Stimulated activated CD8-positive, alpha-beta memory T cell treated with anti-CD3 and anti-CD28 coated beads, Interleukin-12 subunit alpha, Interleukin-12 subunit beta, amount 100 ng/mL, for 24 hours (primary cell): ENCODE data around the gene LCK.
"Not testable (repeated sequence)": the region's sequence is repeated elsewhere in the genome, so short reads cannot be mapped to it uniquely, and the experiment has no call there.

Experiments used
- DNase-seq: peaks from one replicate; pipeline ENCODE4 v3.0.0-alpha.2; 2020; ENCODE audit errors: extremely low read depth

The LCK gene

DNA sequence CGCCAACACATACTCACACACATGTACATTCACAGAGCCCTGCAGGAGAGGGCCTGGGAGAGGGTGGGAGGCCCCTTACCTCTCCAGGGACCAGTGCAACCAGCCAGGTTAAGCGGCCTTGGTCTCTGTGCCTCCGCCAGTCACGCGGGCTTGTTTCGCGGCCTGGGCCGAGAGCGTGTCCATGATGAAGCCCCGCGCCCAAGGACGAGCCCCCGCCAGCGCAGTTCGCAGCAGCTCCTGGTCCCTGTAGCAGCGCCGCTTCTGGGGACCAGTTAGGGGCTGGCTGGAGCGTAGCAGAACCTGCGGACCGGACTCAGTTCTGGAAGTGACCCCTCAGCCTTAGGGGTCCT, 11.3 kb upstream of the LCK start:
- DNase-seq, result no peak

DNA sequence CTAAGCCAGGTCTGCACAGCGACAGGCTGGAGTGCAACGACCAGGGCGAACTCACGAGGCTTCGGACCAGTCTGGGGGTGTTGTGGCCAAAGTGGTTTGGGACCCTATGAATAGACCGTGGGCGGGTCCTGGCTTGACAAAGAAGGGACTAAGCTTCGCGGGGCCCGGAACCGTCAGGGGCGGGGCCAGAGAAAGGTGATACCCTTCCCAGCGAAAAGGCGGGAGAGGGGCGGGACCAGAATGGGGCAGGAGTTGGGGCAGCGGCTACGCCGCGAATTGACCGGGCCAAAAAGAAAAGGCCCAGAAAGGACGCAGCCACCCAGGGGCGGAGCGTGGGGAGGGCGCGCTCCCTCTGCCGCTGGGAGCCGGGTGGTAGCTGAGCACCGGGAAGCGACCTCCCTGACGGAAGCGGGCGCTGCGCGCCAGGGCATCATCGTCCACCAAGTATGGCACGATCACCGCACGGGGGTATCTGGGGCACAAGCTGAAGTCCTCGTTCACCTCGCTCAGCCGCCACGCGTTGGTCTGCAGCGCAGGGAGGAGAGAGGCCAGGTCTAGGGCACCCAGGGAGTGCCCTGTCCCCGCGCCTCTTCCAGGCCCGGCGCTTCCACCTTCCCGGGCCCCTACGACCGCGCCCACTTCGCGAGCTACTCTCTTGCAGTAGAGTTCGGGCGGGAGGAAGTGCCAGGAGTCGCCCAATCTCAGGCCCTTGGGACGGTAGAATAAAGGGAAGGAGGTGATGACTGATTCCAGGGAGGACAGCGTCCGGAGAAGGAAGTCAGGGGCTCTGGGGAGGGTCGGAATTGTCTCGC, 10.7 kb upstream of the LCK start:
- DNase-seq, result no peak

DNA sequence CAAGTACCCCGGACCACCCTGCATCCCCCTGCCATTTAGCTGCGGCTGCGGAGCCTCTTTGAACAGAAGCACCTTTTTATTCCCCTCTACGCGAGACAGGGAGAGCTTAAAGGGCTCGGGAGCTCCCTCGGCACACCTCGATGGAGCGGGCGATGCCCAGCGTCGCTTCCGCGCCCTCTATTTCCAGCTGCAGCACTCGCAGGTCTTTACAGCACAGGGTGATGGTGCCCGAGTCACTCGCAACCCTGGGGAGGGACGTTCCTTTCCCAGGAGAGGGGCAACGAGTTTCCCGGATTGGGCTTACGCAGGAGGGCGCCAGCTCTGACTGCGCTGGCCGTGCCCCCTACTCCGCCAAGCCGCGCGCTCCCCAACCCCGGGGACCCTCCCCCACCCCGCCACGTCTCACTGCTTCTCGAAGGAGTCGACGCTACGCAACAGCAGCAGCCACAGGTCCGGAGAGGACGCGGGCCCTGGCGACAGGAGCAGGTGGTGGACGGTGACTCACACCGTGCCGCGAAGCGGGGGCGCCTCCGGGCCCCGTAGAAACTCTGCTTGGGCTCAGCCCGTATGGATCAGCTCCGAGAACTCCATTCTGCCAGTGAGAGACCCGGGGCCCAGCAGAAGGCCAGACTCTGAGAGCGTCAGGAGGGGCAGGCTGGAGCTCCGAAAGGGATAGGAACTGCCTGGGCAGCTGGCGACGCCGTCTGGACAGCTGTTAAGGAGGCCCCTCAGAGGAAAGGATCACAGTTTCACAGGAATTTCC, 9.9 kb upstream of the LCK start:
- DNase-seq, result no peak

DNA sequence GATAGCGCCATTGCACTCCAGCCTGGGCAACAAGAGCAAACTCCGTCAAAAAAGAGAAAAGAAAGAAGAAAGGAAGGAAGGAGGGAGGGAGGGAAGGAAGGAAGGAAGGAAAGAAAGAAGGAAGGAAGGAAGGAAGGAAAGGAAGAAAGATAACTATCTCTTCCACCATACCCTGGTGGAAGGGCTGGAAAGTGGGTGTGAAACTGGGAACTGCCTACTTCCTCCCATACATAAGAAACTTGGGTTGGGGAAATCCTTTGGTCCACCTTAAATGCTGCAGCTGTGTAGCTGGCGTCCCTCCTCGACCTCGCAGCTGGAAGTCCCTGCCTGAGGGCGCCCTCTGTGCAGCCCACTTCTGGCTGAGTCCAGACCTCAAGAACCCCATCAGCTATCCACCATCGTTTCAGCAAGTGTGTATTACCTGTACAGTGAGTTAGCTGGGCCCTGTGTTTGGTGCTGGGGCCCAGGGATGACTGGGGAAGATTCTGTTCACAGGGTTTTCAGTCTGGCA, 8.7 kb upstream of the LCK start:
- no peak for DNase-seq

DNA sequence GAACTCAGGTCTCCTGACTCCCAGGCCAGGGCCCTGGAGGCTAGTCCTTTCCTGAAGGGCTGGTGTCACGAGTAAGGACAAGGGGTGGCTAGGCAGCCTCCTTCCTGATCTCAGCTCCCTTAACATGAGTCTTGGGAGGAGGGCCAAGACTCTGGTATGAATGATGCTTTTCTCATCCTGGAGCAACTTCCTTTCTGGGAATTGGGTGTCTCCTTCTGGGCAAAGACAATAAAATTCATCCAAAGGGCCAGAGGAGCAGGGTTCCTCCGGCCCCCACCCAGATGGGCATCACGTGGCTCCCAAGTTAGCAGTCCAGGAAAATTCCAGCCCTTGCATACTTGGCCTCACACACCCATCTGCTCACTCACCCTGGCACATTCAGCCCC, 4.2 kb upstream of the LCK start, which contains the start of gene FAM167B:
Gene FAM167B (plus strand): TSS at position 335 of the 386 bp plus-strand sequence. CDS start 200 bp downstream, outside the sequence.
- DNase-seq, result no peak

DNA sequence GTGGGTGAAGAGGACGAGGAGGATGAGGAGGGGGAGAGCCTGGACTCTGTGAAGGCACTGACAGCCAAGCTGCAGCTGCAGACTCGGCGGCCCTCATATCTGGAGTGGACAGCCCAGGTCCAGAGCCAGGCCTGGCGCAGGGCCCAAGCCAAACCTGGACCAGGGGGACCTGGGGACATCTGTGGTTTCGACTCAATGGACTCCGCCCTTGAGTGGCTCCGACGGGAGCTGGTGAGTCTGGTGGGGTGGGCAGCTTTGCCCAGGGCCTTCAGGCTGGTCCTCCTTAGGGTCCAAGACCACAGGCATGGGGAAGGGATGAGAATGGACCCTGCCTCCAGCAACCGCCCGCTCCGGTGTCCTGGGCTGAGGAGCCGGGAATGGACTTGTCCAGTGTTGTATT, 3.6 kb upstream of the LCK start:
- DNase-seq, result no peak

DNA sequence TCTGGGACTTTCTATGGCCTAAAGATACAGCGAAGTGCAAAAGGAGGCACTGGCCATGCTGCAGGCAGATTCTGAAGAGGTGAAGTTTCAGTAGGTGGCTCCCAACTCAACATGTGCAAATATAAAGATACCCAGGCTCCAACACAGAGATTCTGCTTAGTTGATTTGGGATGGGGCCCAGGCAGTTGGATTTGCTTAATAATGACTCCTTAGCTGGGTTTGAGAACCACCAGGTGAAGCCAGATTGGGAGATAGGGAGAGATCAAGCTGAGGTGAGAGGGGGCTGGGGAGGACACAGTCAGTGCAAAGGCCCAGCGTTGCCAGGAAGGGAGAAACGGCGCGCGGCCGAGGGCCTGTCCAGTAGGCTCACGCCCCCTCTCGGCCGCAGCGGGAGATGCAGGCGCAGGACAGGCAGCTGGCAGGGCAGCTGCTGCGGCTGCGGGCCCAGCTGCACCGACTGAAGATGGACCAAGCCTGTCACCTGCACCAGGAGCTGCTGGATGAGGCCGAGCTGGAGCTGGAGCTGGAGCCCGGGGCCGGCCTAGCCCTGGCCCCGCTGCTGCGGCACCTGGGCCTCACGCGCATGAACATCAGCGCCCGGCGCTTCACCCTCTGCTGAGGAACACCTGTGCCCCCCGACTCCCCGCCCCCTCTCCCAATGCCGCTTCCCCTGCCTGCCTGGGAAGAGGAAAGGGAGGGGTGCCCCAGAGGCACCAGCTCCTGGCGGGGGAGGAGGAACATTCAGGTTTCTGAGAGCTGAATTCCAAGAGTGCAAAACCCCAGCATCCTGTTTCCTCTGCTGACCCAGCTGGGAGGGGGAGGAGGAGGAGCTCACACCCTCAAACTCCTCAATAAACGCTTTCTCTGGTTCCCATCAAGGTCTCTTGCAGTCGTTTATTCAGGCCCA, 2.8 kb upstream of the LCK start:
- DNase-seq, result no peak

DNA sequence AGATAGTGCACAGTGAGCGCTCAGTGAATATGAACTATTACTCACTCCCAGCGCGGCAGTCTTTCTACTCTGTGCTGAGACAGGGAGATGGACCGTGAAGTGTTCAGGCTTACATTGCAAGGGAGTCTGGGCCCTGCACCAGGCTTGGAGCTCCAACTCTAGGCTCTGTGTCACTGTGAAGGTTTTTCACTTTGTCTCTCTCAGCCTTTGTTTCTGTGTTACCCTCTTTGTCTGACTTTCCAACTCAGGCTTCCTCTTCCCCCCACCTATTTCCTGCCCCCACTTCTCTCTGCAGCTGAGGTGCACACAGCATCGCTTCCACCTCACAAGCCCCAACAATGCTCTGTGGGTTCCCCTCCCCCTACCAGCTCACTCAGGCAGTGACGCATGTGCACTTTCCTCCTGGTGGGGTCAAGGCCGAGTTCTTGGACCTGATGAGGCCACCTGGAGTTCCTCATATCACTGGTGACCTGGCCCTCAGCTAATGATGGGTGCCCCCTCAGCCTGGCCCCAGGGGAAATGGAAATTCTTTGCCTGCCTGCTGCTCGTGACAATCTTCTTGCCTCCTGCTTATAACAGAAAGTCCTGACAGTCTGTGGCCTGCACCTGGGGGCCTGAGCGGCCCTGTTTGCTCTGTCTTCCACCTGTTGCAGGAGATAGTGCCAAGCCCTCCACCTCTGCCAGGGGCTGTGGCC, 1.1 kb upstream of the LCK start:
- DNase-seq, result no peak

DNA sequence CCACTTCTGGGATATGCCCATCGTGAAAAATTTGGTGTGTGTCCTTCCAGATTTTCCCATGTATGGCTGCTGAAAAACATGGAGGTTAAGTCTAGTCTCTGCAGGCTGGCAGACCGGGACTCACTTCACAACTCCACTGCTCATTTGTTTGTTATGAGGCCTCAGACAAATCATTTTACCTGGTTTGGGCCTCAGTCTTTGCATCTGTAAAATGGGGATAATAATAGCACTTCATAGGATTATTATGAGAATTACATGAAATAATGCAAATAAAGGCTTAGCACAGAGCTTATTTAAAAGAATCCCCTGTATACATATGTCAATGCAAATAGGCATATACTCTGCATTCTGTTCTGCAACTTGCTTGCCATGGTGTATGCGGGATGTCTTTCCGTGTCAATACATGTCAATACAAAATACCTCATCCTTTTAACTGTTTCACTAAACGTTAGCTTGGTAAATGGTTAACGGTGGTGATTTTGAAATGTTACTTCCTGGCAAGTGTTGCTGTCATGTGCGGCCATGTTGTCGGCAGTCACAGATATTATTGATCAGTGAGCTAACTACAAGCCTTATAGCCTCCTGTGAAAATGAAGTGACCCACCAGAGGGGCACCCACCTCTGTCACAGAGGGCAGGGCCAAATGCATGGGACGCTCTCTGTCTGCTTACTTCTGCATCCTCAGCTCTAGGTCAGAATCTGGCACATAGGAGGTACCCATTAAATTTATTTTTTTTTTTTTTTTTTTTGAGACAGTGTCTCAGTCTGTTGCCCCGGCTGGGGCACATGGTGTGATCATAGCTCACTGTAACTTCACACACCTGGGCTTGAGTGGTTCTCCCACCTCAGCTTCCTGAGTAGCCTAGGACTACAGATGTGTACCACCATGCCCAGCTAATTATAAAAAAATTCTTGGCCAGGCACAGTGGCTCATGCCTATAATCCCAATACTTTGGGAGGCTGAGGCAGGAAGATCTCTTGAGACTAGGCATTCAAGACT, 4.3 kb downstream of the LCK start:
- DNase-seq, result no peak

DNA sequence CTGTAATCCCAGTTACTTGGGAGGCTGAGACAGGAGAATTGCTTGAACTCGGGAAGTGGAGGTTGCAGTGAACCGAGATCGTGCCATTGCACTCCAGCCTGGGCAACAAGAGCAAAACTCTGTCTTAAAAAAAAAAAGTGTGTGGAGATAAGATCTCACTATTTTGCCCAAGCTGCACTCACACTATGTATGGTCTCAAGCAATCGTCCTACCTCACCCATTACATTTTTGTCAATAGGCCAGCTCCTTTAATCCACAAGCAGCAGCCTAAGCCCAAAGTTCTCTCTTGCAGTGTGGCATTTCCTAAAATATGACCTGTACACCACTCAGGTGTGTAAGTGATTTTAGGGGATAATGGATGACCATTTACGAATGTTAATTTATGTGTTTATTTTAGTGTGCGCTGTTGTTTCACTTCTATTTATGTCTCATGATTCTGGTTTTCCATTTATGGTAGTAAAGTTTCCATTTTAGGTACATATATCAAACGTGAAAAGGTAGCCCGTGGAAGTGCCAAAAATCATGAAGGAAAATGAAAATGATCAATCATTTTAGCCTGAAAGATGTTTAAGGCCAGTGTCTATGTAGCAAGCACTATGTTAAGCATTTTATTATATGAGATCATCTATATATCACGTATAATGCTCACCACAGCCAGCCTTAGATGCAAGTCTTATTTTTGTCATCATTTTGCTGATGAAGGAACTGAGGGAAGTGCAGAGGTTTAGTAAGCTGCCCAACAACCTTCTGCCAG, 5.6 kb downstream of the LCK start:
- DNase-seq, result no peak

DNA sequence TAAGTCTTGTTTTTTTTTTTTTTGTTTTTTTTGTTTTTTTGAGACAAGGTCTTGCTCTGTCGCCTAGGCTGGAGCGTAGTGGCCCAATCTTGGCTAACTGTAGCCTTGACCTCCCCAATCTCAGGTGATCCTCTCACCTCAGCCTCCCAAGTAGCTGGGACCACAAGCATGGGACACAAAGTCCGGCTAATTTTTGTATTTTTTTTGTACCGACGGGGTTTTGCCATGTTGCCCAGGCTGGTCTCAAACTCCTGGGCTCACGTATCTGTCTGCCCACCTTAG, 6.1 kb downstream of the LCK start:
- no peak for DNase-seq

DNA sequence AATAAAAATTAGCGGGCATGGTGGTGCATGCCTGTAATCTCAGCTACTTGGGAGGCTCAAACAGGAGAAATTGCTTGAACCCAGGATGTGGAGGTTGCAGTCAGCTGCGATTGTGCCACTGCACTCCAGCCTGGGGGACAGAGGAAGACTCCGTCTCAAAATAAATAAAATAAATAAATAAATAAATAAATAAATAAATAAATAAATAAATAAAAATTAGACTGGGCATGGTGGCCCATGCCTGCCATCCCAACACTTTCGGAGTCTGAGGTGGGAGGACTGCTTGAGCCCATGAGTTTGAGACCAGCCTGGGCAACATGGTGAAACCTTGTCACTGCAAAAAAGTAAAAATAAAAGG, 12.2 kb downstream of the LCK start:
- DNase-seq, result not testable (repeated sequence)

DNA sequence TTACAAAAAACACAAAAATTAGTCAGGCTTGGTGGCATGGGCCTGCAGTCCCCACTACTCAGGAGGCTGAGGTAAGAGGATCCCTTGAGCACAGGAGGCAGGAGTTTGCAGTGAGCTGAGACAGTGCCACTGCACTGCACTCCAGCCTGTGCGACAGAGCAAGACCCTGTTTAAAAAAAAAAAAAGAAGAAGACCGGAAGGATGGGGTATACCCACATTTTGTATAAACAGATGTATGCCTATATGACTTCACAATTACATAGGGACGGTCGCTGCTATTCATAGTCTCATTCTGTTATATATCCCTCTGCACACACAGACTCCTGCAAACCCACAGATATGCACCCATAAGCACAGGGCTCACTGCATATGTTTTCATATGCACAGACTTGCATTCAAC, 12.7 kb downstream of the LCK start:
- DNase-seq, result no peak

DNA sequence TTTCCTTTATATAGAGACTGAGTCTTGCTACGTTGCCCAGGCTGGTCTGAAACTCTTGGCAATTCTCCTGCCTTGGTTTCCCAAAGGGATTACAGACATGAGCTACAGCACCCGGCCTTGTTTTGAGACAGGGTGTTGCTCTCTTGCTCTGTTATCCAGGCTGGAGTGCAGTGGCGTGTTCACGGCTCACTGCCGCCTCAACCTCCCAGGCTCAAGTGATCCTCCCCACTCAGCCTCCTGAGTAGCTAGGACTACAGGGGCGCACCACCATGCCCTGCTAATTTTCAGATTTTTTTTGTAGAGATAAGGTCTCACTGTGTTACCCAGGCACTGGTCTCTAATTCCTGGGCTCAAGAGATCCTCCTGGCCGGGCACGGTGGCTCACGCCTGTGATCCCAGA, 14.8 kb downstream of the LCK start:
- DNase-seq, result no peak

DNA sequence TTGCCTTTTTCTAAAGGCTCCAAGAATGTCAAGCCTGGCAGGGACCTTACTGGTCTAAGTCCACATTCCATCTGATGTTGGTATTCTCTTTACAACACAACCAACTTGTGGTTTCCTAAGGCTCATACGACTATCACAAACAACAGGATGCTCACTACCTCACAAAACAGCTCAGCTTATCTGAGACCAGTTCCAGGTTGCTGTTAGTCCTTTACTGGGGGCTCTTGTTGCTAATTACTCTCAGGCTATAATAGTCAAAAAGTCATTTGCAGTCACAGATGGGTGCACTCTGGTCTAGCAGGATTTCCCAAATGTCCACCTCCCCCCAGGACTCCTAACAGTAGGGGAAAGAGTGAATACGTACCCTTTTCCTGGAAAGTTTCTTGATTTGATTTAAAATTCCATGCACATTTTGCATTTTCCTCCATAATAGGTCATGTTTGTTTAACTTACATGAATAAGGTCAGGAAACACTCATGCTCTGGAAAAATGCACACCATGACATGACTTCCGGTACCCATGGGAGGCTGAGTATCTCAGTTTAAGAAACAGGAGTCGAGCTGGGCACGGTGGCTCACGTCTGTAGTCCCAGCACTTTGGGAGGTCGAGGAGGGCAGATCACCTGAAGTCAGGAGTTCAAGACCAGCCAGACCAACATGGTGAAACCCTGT, 16.0 kb downstream of the LCK start:
- DNase-seq, result no peak

DNA sequence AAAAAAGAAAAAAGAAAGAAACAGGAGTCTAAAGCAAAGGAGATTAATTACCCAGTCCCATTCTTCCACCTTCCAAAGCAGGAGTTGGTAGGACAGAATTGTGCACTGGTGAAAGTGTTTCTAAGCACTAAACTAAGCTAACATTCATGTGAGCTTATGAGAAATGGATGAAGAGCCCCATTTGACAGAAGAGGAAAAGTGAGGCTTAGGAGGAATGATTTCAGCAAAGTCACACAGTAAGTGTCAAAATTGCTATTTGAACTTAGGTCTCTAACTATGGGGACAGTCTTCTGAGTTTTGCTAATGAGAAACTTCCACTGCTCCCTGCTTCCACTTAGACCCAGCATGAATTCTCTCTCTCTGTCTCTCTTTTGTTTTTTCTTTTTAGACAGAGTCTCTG, 18.7 kb downstream of the LCK start:
- no peak for DNase-seq

DNA sequence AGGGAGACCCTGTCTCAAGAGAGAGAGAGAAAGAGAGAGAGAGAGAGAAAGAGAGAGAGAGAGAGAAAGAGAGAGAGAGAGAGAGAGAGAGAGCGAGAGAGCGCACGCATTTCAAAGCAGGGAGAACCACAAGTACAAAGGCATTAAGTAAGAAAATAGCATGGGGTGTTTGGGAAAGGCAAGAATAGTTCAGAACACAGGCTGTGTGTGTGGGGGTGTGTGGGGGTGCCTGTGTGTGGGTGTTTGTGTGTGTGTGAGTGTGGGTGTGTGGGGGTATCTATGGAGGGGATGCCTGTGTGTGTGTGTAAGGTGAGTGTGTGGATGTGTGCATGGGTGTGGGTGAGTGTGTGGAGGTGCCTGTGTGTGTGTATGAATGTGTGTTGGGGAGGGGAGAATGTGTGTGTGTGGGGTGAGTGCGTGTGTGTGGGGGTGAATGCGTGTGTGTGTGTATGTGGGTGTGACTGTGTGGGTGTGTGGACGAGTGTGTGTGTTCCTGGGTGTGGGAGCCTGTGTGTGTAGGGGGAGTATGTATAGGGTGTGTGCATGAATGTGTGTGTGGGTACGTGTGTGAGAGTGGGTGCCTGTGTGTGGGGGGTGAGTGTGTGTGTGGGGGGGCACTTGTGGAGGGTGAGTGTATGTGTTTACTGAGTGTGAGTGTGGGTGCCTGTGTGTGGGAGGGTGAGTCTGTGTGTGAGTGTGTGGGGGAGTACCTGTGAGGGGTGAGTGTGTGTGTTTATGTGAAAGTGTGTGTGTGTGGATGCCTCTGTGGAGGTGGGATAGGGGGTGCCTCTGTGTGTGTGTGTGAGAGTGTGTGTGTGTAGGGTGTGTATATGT, 21.7 kb downstream of the LCK start:
- no peak for DNase-seq
